ENCODE results near the gene TLL1.

TLL1 gene

DNA sequence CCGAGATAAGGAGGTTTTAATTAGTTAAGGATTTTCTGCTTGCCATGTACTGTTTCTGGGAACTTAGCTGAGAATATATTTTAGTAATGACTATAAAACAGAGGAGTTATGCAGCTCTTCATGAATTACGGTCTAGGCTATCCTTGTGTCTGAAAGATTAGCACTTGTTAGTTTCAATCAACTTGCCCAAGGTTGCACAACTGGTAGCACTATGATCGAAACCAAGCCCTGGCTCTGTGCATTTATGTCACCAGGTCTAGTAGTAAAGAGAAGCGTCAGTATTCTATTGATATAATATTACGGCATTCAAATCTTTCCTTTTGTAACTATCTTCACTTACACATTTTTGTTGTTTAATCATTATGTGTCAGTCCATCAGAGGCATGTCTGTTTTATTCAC is 176.0 kb downstream of the TLL1 start:
- no peak for DNase-seq (ENCODE audit: low read depth in 2 of 2)

DNA sequence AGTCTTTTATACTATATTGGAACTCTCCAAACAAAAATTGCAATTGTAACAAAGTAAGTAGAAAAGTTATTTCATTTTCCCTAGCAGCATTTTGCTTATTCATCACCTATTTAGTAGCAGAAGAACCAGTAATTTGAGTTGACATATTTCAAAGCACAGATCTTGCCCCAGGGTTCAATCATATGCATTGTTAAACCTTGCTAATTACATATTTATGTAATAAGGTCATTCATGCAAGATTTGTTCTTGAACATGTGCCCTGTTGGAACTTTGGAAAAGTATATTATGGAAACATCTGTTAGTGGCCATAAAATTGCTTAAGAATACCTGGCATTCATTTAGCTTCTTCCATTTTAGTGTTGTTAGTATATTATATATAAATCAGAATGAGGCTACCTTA is 191.7 kb downstream of the TLL1 start:
- no peak for DNase-seq (ENCODE audit: low read depth in 2 of 2)

DNA sequence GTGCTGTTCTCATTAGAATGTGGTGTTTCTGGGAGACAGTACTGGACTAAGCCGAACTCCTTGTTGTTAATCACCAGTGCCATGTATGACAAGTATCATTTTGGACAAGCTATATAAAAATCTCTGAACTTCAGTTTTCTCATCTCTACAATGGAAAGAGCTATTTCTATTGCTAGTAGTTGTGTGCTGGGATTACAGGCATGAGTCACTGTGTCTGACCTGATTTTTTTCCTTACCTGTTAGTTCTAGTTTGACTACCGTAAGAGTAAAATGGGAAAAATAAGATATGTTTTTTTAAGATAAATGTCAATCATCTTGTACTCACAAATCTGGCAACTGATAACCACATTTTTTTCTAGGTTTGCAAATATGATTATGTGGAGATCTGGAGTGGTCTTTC is 192.3 kb downstream of the TLL1 start:
- no peak for DNase-seq (ENCODE audit: low read depth in 2 of 2)

- no peak for DNase-seq (ENCODE audit: low read depth in 2 of 2)
Observed at GRCh38 chr4:166066936-166067335, 193.9 kb downstream of the TLL1 start.

DNA sequence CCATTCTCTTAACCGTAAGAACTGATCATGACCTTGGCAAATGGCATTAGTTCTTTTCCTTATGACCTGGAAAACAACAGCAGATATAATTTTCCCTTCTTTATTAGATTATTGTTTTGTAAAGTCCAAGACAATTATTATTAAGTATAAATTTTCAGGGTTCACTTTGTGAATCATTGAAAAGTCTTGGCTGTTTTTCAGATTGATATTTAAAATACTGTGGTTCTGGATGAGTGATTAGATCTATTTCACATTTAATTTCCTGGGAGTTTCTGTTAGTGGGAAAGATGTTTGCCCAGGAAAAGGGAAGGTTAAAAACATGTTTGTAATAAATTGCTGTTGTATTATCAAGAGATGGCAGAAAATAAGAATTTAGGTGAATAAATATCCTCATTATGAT is 194.9 kb downstream of the TLL1 start:
- DNase-seq (ENCODE audit: low read depth in 2 of 2), result no peak

DNA sequence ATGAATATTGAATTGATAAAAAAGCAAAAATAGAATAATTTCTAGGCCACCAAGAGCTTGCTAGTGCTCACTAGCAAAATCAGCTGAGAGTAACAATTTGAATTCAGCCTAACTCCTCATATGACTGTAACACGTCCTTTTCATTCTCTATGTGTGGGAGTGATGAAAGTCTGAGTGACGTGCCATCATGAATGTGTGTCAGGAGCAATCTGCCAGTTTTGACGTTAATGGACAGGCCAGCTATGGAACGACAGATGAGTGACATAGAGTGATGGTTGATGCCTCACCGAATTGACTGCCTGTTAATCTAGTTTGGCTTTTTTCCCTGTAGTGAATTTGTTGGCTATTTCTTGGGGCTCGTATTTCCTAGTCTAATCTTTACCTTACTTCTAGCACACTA is 200.7 kb downstream of the TLL1 start:
- no peak for DNase-seq (ENCODE audit: low read depth in 2 of 2)

DNA sequence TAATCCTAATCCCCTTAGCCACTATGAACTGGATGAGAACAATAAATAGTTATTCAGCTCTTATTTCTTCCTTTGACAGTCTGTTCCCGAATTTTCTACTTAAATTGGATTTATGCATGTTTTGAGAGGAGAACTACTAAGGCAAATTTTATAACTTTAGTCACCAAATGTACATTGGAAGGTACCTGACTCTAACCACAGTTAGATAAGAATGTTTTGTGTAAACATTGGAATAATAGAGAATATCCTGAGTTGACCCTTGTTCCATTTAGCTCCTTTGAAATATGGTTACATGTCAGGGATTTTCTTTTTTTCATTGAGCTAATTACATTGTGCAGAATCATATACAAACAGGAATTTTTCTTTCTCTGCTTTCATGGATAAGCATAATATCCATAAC is 202.6 kb downstream of the TLL1 start:
- no peak for DNase-seq (ENCODE audit: low read depth in 2 of 2)

GRCh38 chr4:166077782-166078181 is 204.7 kb downstream of the TLL1 start:
- no peak for DNase-seq (ENCODE audit: low read depth in 2 of 2)

DNA sequence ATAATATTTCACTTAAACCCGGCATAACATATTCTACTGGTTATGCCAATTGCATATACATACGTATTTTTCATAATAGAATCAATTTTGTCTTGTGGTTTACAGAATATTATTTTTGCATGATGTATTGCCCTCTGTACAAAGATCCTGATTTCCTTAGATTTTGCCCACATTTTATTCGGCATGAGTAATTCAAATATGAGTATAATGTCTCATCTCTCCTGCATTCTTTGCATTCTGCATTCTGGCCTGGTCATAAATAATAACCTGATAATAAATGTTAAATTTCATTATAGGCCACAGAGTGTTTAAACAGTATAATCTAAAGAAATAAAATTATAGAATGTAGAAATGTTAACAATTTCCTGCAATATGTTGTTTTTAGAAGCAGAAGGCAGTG is 205.3 kb downstream of the TLL1 start:
- no peak for DNase-seq (ENCODE audit: low read depth in 2 of 2)

GRCh38 chr4:166078955-166079354 is 205.9 kb downstream of the TLL1 start:
- DNase-seq (ENCODE audit: low read depth in 2 of 2), result no peak

- DNase-seq (ENCODE audit: low read depth in 2 of 2), result no peak
Observed at GRCh38 chr4:166087569-166087968, 214.5 kb downstream of the TLL1 start.

DNA sequence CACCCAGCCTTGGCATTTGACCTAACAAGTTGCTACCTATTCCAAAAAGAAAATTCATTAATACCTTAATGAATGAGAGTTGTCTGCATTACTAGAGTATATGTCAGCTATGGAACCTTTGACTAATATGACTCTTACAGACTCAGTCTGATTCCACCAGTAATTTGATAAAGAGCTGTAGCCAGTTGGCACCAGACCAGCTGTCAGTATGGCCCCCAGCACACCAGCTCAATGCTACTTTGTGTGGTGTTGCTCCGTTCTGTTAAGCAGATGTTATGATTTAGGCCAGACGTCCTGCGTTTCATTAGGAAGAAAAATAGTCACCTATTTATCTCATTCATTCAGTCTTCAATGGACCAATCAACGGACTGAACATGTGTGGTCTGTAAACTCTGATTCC is 215.5 kb downstream of the TLL1 start:
- no peak for DNase-seq (ENCODE audit: low read depth in 2 of 2)

GRCh38 chr4:166091146-166091545 is 218.1 kb downstream of the TLL1 start:
- DNase-seq (ENCODE audit: low read depth in 2 of 2), result no peak

- DNase-seq (ENCODE audit: low read depth in 2 of 2), result no peak
Observed at GRCh38 chr4:166091912-166092510, 219.0 kb downstream of the TLL1 start.

DNA sequence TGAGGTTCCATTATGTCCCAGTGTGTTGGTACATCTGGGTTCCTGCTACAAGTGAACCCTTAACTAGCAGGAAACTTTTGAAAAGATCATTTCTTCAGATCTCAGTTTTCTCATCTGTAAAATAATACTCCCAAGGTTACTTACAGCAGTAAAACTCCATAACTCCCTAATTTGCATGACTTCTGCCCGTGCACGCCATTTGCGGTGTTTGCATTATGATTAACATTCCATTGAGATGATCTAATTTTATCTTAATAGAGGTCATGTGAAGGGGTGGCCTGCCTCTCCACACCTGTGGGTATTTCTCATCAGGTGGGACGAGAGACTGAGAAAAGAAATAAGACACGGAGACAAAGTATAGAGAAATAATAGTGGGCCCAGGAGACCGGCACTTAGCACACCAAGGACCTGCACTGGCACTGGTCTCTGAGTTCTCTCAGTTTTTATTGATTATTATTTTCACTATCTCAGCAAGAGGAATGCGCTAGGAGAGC is 219.8 kb downstream of the TLL1 start:
- DNase-seq (ENCODE audit: low read depth in 2 of 2), result no peak

GRCh38 chr4:166104623-166105022 is 231.6 kb downstream of the TLL1 start:
- DNase-seq (ENCODE audit: low read depth in 2 of 2), result no peak

GRCh38 chr4:166121897-166122296 is 248.9 kb downstream of the TLL1 start:
- no peak for DNase-seq (ENCODE audit: low read depth in 2 of 2)

- no peak for DNase-seq (ENCODE audit: low read depth in 2 of 2)
Observed at GRCh38 chr4:166123546-166123945, 250.5 kb downstream of the TLL1 start.

GRCh38 chr4:166128403-166128802 is 255.4 kb downstream of the TLL1 start:
- DNase-seq (ENCODE audit: low read depth in 2 of 2), result no peak

- DNase-seq (ENCODE audit: low read depth in 2 of 2), result no peak
Observed at GRCh38 chr4:166134285-166134684, 261.2 kb downstream of the TLL1 start.

DNA sequence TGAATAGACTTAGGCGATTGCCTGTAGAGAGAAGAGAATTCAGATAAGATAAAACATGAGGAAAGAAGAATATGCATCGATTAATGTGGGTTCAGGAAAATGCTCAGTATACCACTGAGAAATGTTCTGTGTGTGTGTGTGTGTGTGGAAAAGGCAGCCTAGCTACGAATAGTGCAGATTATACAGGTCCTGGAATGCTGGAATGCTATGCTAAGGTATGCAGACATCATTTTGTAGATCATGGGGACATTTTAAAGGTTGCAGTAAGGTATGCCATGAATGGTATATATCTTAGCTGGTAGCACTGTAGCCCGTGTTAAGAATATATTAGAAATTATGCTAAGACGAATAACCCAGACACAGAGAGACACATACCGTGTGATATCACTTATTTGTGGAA is 267.9 kb downstream of the TLL1 start:
- no peak for DNase-seq (ENCODE audit: low read depth in 2 of 2)

GRCh38 chr4:166143227-166143626 is 270.2 kb downstream of the TLL1 start:
- DNase-seq (ENCODE audit: low read depth in 2 of 2), result no peak

GRCh38 chr4:166144607-166145006 is 271.6 kb downstream of the TLL1 start:
- DNase-seq (ENCODE audit: low read depth in 2 of 2), result no peak

GRCh38 chr4:166146806-166147540 is 273.9 kb downstream of the TLL1 start:
- DNase-seq (ENCODE audit: low read depth in 2 of 2), result no peak

Data from stimulated activated CD4-positive, alpha-beta T cell treated with anti-CD3 and anti-CD28 coated beads, Interleukin-12 subunit alpha, Interleukin-12 subunit beta, amount 100 ng/mL, for 24 hours (primary cell).